Measurements from ENCODE around the gene DAP3.
"Not testable (repeated sequence)": the region's sequence is repeated elsewhere in the genome, so short reads cannot be mapped to it uniquely, and the experiment has no call there.

DAP3 gene

GRCh38 chr1:155712636-155713035 is 23.7 kb downstream of the DAP3 start:
- not testable (repeated sequence) for H3K27me3 ChIP-seq (ENCODE audit: insufficient read depth, low read length, poor library complexity); H3K9ac ChIP-seq (ENCODE audit: low read length); H2AK5ac ChIP-seq (ENCODE audit: low read length); H2BK15ac ChIP-seq (replicated peaks; ENCODE audit: low read depth); H3K27ac ChIP-seq (ENCODE audit: low read depth, low read length); H2BK120ac ChIP-seq (ENCODE audit: low read depth, low read length); H4K5ac ChIP-seq (ENCODE audit: low read length); H4K8ac ChIP-seq (ENCODE audit: low read depth, low read length); H3K4ac ChIP-seq (ENCODE audit: low read depth, low read length); H3K36me3 ChIP-seq (ENCODE audit: control insufficient read depth, insufficient read depth, low read length); H3K4me1 ChIP-seq (ENCODE audit: control insufficient read depth, low read depth, low read length); H3K23ac ChIP-seq (ENCODE audit: low read length); H3K4me2 ChIP-seq (ENCODE audit: low read length); H2BK5ac ChIP-seq (ENCODE audit: low read length); H3K79me2 ChIP-seq (ENCODE audit: control insufficient read depth, insufficient read depth, low read length); H3K79me1 ChIP-seq (ENCODE audit: low read length); H3K4me3 ChIP-seq (ENCODE audit: low read length); H3K18ac ChIP-seq (ENCODE audit: low read length); H3K56ac ChIP-seq (ENCODE audit: low read length)
- no CpG with 5 or more reads among the region's 3 CpGs for WGBS (ENCODE audit: extremely low coverage, insufficient coverage, low lambda C conversion rate)
- DNase-seq = peak; percentile 10

GRCh38 chr1:155713075-155713474 is 24.2 kb downstream of the DAP3 start:
- no peak overlapping the region for H4K5ac ChIP-seq (ENCODE audit: low read length)
- no peaks in the 10 kb centered on the region for H3K36me3 ChIP-seq (ENCODE audit: control insufficient read depth, insufficient read depth, low read length)
- H2BK120ac ChIP-seq (ENCODE audit: low read depth, low read length) = no peak overlapping the region
- H3K79me2 ChIP-seq (ENCODE audit: control insufficient read depth, insufficient read depth, low read length) = no peaks in the 10 kb centered on the region
- H2BK15ac ChIP-seq (replicated peaks; ENCODE audit: low read depth) = no peak overlapping the region
- DNase-seq = no peak
- H3K4me3 ChIP-seq (ENCODE audit: low read length) = no peak overlapping the region
- no peak overlapping the region for H2BK5ac ChIP-seq (ENCODE audit: low read length)
- no peaks in the 10 kb centered on the region for H3K27me3 ChIP-seq (ENCODE audit: insufficient read depth, low read length, poor library complexity)
- no peak overlapping the region for H2AK5ac ChIP-seq (ENCODE audit: low read length)
- no peak overlapping the region for H3K4ac ChIP-seq (ENCODE audit: low read depth, low read length)
- H4K8ac ChIP-seq (ENCODE audit: low read depth, low read length) = no peak overlapping the region
- H3K4me2 ChIP-seq (ENCODE audit: low read length) = no peak overlapping the region
- no peak overlapping the region for H3K18ac ChIP-seq (ENCODE audit: low read length)
- H3K79me1 ChIP-seq (ENCODE audit: low read length) = no peaks in the 10 kb centered on the region
- no peak overlapping the region for H3K23ac ChIP-seq (ENCODE audit: low read length)
- H3K56ac ChIP-seq (ENCODE audit: low read length) = no peak overlapping the region
- H3K4me1 ChIP-seq (ENCODE audit: control insufficient read depth, low read depth, low read length) = no peaks in the 10 kb centered on the region
- WGBS (ENCODE audit: extremely low coverage, insufficient coverage, low lambda C conversion rate) = no CpG with 5 or more reads among the region's 2 CpGs
- H3K27ac ChIP-seq (ENCODE audit: low read depth, low read length) = no peak overlapping the region
- no peak overlapping the region for H3K9ac ChIP-seq (ENCODE audit: low read length)

- H3K4ac ChIP-seq (ENCODE audit: low read depth, low read length); H3K18ac ChIP-seq (ENCODE audit: low read length); H2BK15ac ChIP-seq (replicated peaks; ENCODE audit: low read depth); H3K23ac ChIP-seq (ENCODE audit: low read length); H3K79me1 ChIP-seq (ENCODE audit: low read length); H3K56ac ChIP-seq (ENCODE audit: low read length); DNase-seq; H2AK5ac ChIP-seq (ENCODE audit: low read length); H3K27ac ChIP-seq (ENCODE audit: low read depth, low read length); H3K27me3 ChIP-seq (ENCODE audit: insufficient read depth, low read length, poor library complexity); H3K36me3 ChIP-seq (ENCODE audit: control insufficient read depth, insufficient read depth, low read length); H3K9ac ChIP-seq (ENCODE audit: low read length); H3K4me3 ChIP-seq (ENCODE audit: low read length); H3K79me2 ChIP-seq (ENCODE audit: control insufficient read depth, insufficient read depth, low read length); H3K4me2 ChIP-seq (ENCODE audit: low read length); H2BK5ac ChIP-seq (ENCODE audit: low read length); H2BK120ac ChIP-seq (ENCODE audit: low read depth, low read length); H4K8ac ChIP-seq (ENCODE audit: low read depth, low read length); H4K5ac ChIP-seq (ENCODE audit: low read length); H3K4me1 ChIP-seq (ENCODE audit: control insufficient read depth, low read depth, low read length): not testable (repeated sequence)
- no CpG with 5 or more reads among the region's 3 CpGs for WGBS (ENCODE audit: extremely low coverage, insufficient coverage, low lambda C conversion rate)
Observed at GRCh38 chr1:155715056-155715455, 26.2 kb downstream of the DAP3 start.

DNA sequence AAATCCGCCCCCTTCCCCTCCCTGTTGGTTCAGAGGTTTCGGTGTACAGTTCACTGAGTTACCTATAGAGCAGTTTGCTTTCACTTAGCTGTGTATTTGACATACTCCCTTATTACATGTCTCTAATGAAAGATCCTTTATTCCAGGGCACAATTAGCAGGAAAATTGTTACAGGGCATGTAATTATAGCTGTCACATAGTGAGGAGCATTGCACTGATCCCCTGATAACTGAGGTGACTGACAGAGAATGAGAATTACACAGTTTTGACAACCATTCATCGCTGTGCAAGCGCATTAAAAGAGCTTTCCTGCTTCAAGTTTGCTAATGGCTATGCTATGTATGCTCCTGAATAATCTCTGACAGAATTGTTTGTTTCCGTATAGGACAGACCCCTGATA is 26.9 kb downstream of the DAP3 start:
- no peaks in the 10 kb centered on the region for H3K4me1 ChIP-seq (ENCODE audit: control insufficient read depth, low read depth, low read length)
- H3K79me1 ChIP-seq (ENCODE audit: low read length) = no peaks in the 10 kb centered on the region
- no peak overlapping the region for H2BK15ac ChIP-seq (replicated peaks; ENCODE audit: low read depth)
- no peak overlapping the region for H2BK120ac ChIP-seq (ENCODE audit: low read depth, low read length)
- H3K4me2 ChIP-seq (ENCODE audit: low read length) = no peak overlapping the region
- H2BK5ac ChIP-seq (ENCODE audit: low read length) = no peak overlapping the region
- H3K27me3 ChIP-seq (ENCODE audit: insufficient read depth, low read length, poor library complexity) = no peaks in the 10 kb centered on the region
- H4K8ac ChIP-seq (ENCODE audit: low read depth, low read length) = no peak overlapping the region
- no peak overlapping the region for H4K5ac ChIP-seq (ENCODE audit: low read length)
- no peak overlapping the region for H3K56ac ChIP-seq (ENCODE audit: low read length)
- no peak overlapping the region for H3K27ac ChIP-seq (ENCODE audit: low read depth, low read length)
- WGBS (ENCODE audit: extremely low coverage, insufficient coverage, low lambda C conversion rate) = no CpG with 5 or more reads among the region's 5 CpGs
- no peak overlapping the region for H3K23ac ChIP-seq (ENCODE audit: low read length)
- no peak overlapping the region for H2AK5ac ChIP-seq (ENCODE audit: low read length)
- no peaks in the 10 kb centered on the region for H3K36me3 ChIP-seq (ENCODE audit: control insufficient read depth, insufficient read depth, low read length)
- no peak overlapping the region for H3K4ac ChIP-seq (ENCODE audit: low read depth, low read length)
- H3K18ac ChIP-seq (ENCODE audit: low read length) = no peak overlapping the region
- no peak for DNase-seq
- H3K4me3 ChIP-seq (ENCODE audit: low read length) = no peak overlapping the region
- no peaks in the 10 kb centered on the region for H3K79me2 ChIP-seq (ENCODE audit: control insufficient read depth, insufficient read depth, low read length)
- no peak overlapping the region for H3K9ac ChIP-seq (ENCODE audit: low read length)

DNA sequence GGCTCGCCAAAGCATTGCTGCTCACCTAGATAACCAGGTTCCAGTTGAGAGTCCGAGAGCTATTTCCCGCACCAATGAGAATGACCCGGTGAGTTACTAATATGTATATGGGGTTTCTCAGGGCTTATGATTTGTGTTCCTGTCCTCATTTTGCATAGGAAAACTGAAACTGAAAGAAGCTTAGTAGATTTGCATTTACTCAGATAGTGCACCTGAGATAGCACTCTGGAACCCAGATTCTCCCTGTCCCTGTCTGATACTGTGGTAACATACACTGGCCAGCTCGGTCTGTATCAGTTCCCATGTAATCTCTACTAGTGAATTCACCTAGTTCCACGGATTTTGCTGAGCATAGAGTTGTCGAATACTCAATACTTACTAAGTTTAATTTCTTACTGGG is 28.1 kb downstream of the DAP3 start:
- no peaks in the 10 kb centered on the region for H3K79me2 ChIP-seq (ENCODE audit: control insufficient read depth, insufficient read depth, low read length)
- H3K79me1 ChIP-seq (ENCODE audit: low read length) = no peaks in the 10 kb centered on the region
- H3K23ac ChIP-seq (ENCODE audit: low read length) = no peak overlapping the region
- no peaks in the 10 kb centered on the region for H3K4me1 ChIP-seq (ENCODE audit: control insufficient read depth, low read depth, low read length)
- H4K5ac ChIP-seq (ENCODE audit: low read length) = no peak overlapping the region
- no CpG with 5 or more reads among the region's 7 CpGs for WGBS (ENCODE audit: extremely low coverage, insufficient coverage, low lambda C conversion rate)
- H3K56ac ChIP-seq (ENCODE audit: low read length) = no peak overlapping the region
- H2AK5ac ChIP-seq (ENCODE audit: low read length) = no peak overlapping the region
- no peak overlapping the region for H3K9ac ChIP-seq (ENCODE audit: low read length)
- no peaks in the 10 kb centered on the region for H3K36me3 ChIP-seq (ENCODE audit: control insufficient read depth, insufficient read depth, low read length)
- no peak overlapping the region for H3K27ac ChIP-seq (ENCODE audit: low read depth, low read length)
- no peak for DNase-seq
- no peak overlapping the region for H2BK5ac ChIP-seq (ENCODE audit: low read length)
- no peak overlapping the region for H4K8ac ChIP-seq (ENCODE audit: low read depth, low read length)
- H2BK15ac ChIP-seq (replicated peaks; ENCODE audit: low read depth) = no peak overlapping the region
- no peak overlapping the region for H3K4me3 ChIP-seq (ENCODE audit: low read length)
- no peak overlapping the region for H2BK120ac ChIP-seq (ENCODE audit: low read depth, low read length)
- no peak overlapping the region for H3K18ac ChIP-seq (ENCODE audit: low read length)
- no peaks in the 10 kb centered on the region for H3K27me3 ChIP-seq (ENCODE audit: insufficient read depth, low read length, poor library complexity)
- H3K4me2 ChIP-seq (ENCODE audit: low read length) = no peak overlapping the region
- H3K4ac ChIP-seq (ENCODE audit: low read depth, low read length) = no peak overlapping the region

DNA sequence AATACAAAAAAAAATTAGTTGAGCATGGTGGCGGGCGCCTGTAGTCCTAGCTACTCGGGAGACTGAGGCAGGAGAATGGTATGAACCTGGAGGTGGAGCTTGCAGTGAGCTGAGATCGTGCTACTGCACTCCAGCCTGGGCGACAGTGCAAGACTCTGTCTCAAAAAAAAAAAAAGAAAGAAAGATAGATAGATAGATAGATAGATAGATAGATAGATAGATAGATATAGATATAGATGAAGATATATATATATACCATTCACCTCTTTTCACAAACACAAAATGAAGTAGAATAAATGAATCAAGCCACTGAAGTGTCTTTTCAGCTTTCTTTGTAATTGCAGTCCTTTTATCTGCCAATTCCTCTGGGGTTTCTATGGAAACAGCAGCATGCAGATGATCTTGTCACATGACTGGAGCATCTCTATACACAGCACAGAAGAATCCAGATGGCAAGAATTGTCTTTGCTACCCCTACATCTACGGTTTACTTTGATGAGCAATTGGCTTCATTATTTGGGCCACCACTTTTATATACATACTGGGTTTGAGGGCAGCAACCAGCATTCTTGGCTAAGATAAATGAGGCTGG is 29.7 kb downstream of the DAP3 start:
- H4K5ac ChIP-seq (ENCODE audit: low read length); H2BK120ac ChIP-seq (ENCODE audit: low read depth, low read length); H3K18ac ChIP-seq (ENCODE audit: low read length); H3K9ac ChIP-seq (ENCODE audit: low read length); H3K27ac ChIP-seq (ENCODE audit: low read depth, low read length); H4K8ac ChIP-seq (ENCODE audit: low read depth, low read length); H2BK15ac ChIP-seq (replicated peaks; ENCODE audit: low read depth); H3K4me2 ChIP-seq (ENCODE audit: low read length); H3K27me3 ChIP-seq (ENCODE audit: insufficient read depth, low read length, poor library complexity); H3K56ac ChIP-seq (ENCODE audit: low read length); H3K23ac ChIP-seq (ENCODE audit: low read length); H3K4me3 ChIP-seq (ENCODE audit: low read length); H3K36me3 ChIP-seq (ENCODE audit: control insufficient read depth, insufficient read depth, low read length); H3K79me2 ChIP-seq (ENCODE audit: control insufficient read depth, insufficient read depth, low read length); H3K79me1 ChIP-seq (ENCODE audit: low read length); H3K4ac ChIP-seq (ENCODE audit: low read depth, low read length); H2BK5ac ChIP-seq (ENCODE audit: low read length); H2AK5ac ChIP-seq (ENCODE audit: low read length); DNase-seq; H3K4me1 ChIP-seq (ENCODE audit: control insufficient read depth, low read depth, low read length): not testable (repeated sequence)
- WGBS (ENCODE audit: extremely low coverage, insufficient coverage, low lambda C conversion rate) = no CpG with 5 or more reads among the region's 6 CpGs

Data from mesendoderm (in vitro differentiated cells).